Measurements from ENCODE around the gene FOXF1. TPM values are rescaled to one million over a fixed set of nuclear protein-coding genes. Genes with fewer than 3 reads are reported as not detected.

Gene FOXF1
- total and polyA plus RNA-seq, 11 donors = 0.04 to 0.48 (median 0.17) TPM; not detected in 3

DNA sequence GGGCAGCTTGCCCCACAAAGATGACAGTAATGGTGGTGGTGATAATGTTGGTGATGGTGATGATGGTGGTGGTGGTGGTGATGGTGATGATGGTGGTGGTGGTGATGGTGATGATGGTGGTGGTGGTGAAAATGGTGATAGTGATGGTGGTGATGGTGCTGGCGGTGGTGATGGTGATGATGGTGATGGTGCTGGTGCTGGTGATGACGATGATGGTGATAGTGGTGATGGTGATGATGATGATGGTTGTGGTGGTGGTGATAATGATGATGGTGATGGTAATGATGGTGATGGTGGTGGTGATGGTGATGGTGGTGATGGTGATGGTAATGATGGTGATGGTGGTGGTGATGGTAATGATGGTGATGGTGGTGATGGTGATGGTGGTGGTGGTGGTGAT lies 46.3 kb upstream of the FOXF1 start:
- peaks cover 0 to 13% (median 2%) of the 10 kb centered on the region in 12 donors for H3K9me3 ChIP-seq
- DNase-seq (no peak), ATAC-seq (no peak)
- no peaks in the 10 kb centered on the region for H3K4me1 ChIP-seq
- WGBS, 4 donors = 97 to 98% (median 98%) methylated on average over 2 of the region's 2 CpGs
- no peaks in the 10 kb centered on the region for H3K36me3 ChIP-seq
- TF ChIP-seq CTCF (IDR thresholded peaks at IDR 0.05) = no peak
- H3K27ac ChIP-seq = peak overlapping the region in 1 of 12 donors; percentile 84
- no peak overlapping the region for H3K4me3 ChIP-seq
- intact Hi-C loops (cut with DNase I) = no loop called here
- peaks cover 0 to 23% (median 4%) of the 10 kb centered on the region in 9 donors for H3K27me3 ChIP-seq

GRCh38 chr16:86465434-86465833 lies 44.9 kb upstream of the FOXF1 start:
- peaks cover 0 to 12% (median 2%) of the 10 kb centered on the region in 12 donors for H3K9me3 ChIP-seq
- H3K4me3 ChIP-seq = no peak overlapping the region
- H3K4me1 ChIP-seq = no peaks in the 10 kb centered on the region
- intact Hi-C loops (cut with DNase I) = no loop called here
- TF ChIP-seq POLR2A (IDR thresholded peaks at IDR 0.05) = no peak
- no peak for TF ChIP-seq CTCF (IDR thresholded peaks at IDR 0.05)
- H3K27ac ChIP-seq = peak overlapping the region in 1 of 12 donors; percentile 82
- DNase-seq = no peak
- H3K27me3 ChIP-seq = peaks cover 0 to 18% (median under 1%) of the 10 kb centered on the region in 9 donors
- H3K36me3 ChIP-seq = no peaks in the 10 kb centered on the region
- WGBS, 4 donors = 87 to 90% (median 89%) methylated on average over 2 of the region's 2 CpGs
- no peak for ATAC-seq

DNA sequence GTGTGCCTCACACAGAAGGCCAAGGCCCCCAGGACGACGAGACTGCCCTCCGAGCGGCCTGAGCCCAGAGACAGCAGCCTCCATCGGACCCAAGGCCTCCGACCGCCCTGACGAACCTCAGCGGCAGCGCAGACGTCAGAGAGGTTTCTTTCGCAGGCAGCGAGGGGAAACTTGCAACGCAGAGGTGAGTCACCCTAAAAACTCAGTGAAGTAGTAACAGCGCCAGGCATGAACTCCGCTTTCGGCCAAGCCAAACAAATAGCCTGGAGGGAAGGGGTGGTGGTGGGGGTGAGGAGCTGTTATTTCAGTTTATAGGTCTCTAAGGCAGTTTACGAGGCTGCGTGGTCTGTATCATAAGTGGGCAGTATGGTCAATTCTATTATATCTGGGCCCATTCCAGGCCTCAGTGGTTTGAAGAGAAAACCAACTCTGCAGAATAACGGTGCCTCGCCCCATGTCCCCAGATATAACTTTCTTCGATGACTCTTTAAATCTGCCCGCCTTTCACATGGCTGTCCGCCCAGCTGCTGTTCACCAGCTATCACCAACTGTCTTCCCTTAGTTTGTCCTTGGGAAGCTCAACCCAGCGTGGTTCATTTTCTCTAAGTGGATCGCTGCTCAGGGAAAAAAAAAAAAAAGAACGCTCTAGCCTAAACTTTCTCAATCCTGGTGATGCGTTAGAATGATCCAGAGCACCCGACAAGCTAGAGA lies 43.5 kb upstream of the FOXF1 start:
- intact Hi-C loops (cut with DNase I) = no loop called here
- DNase-seq = no peak
- no peaks in the 10 kb centered on the region for H3K4me1 ChIP-seq
- no peaks in the 10 kb centered on the region for H3K36me3 ChIP-seq
- peaks cover 0 to 17% (median 0%) of the 10 kb centered on the region in 9 donors for H3K27me3 ChIP-seq
- H3K27ac ChIP-seq = peak overlapping the region in 1 of 12 donors; percentile 82
- no peak overlapping the region for H3K4me3 ChIP-seq
- 90 to 93% (median 91%) methylated on average over 29 of the region's 29 CpGs for WGBS, 4 donors
- no peak for ATAC-seq
- no peaks in the 10 kb centered on the region for H3K9me3 ChIP-seq
- TF ChIP-seq CTCF (IDR thresholded peaks at IDR 0.05) (no peak), POLR2A (IDR thresholded peaks at IDR 0.05) (no peak)

- Histone ChIP-seq H3K27ac (peak overlapping the region in 1 of 12 donors; percentile 82), H3K4me1 (no peaks in the 10 kb centered on the region), H3K27me3 (peaks cover 0 to 21% (median 0%) of the 10 kb centered on the region in 9 donors), H3K9me3 (peaks cover 0 to 6% (median 0%) of the 10 kb centered on the region in 12 donors), H3K36me3 (no peaks in the 10 kb centered on the region), H3K4me3 (no peak overlapping the region)
- ATAC-seq (no peak), DNase-seq (no peak)
- intact Hi-C loops (cut with DNase I) = no loop called here
- WGBS, 4 donors = 82 to 86% (median 84%) methylated on average over 8 of the region's 8 CpGs
- TF ChIP-seq CTCF (IDR thresholded peaks at IDR 0.05) (no peak), POLR2A (IDR thresholded peaks at IDR 0.05) (no peak)
Measured at GRCh38 chr16:86467490-86467889, 42.8 kb upstream of the FOXF1 start.

Data from heart left ventricle (tissue), 16 donors.